HG03135 (cell line): ENCODE data around the gene RAB11FIP3.
"Not testable (repeated sequence)": the region's sequence is repeated elsewhere in the genome, so short reads cannot be mapped to it uniquely, and the experiment has no call there.

Experiments
- ATAC-seq: cut with Tn5 transposase; IDR thresholded peaks from one replicate; pipeline ENCODE4 v1.9.1; 2021; ENCODE audit warnings: mild to moderate bottlenecking, moderate library complexity; ENCODE audit not compliant: unreplicated experiment

The RAB11FIP3 gene

GRCh38 chr16:425082-425718, at the start of gene RAB11FIP3:
TSS of gene RAB11FIP3 (plus strand) at chr16:425649. CDS start at chr16:426007, 358 bp downstream.
- peak; percentile 87 for ATAC-seq

GRCh38 chr16:375927-376816, 49.3 kb upstream of the RAB11FIP3 start:
- no peak for ATAC-seq

GRCh38 chr16:376817-377418, 48.5 kb upstream of the RAB11FIP3 start:
- ATAC-seq: no peak

- no peak for ATAC-seq
Measured at GRCh38 chr16:377419-377951, 48.0 kb upstream of the RAB11FIP3 start.

GRCh38 chr16:378113-378820, 47.2 kb upstream of the RAB11FIP3 start:
- ATAC-seq: not testable (repeated sequence)

GRCh38 chr16:378821-379182, 46.6 kb upstream of the RAB11FIP3 start:
- ATAC-seq: no peak

- ATAC-seq: no peak
Measured at GRCh38 chr16:379183-379960, 46.1 kb upstream of the RAB11FIP3 start.

GRCh38 chr16:379961-380761, 45.3 kb upstream of the RAB11FIP3 start:
- no peak for ATAC-seq

GRCh38 chr16:380762-381011, 44.8 kb upstream of the RAB11FIP3 start:
- ATAC-seq: no peak

GRCh38 chr16:381012-381788, 44.2 kb upstream of the RAB11FIP3 start:
- ATAC-seq: peak; percentile 19

GRCh38 chr16:381789-382717, 43.4 kb upstream of the RAB11FIP3 start, which contains the start of gene PGAP6:
TSS of gene PGAP6 (minus strand) at chr16:381978. CDS start at chr16:381821, 157 bp downstream.
- peak; percentile 51 for ATAC-seq

GRCh38 chr16:383326-384051, 42.0 kb upstream of the RAB11FIP3 start:
- no peak for ATAC-seq

GRCh38 chr16:386641-387156, 38.8 kb upstream of the RAB11FIP3 start:
- ATAC-seq: no peak

- not testable (repeated sequence) for ATAC-seq
Measured at GRCh38 chr16:387761-388666, 37.4 kb upstream of the RAB11FIP3 start.

- no peak for ATAC-seq
Measured at GRCh38 chr16:389352-389751, 36.1 kb upstream of the RAB11FIP3 start.

- ATAC-seq: no peak
Measured at GRCh38 chr16:391885-392335, 33.5 kb upstream of the RAB11FIP3 start.
